ENCODE measurements around the gene TOR2A. TPM values are rescaled to one million over a fixed set of nuclear protein-coding genes. Genes with fewer than 3 reads are reported as not detected.

TOR2A gene
- polyA plus RNA-seq, 1 donor (not counting 4 experiments of a cell fraction or from before 2014, with no cell fraction given): 2.3 TPM

DNA sequence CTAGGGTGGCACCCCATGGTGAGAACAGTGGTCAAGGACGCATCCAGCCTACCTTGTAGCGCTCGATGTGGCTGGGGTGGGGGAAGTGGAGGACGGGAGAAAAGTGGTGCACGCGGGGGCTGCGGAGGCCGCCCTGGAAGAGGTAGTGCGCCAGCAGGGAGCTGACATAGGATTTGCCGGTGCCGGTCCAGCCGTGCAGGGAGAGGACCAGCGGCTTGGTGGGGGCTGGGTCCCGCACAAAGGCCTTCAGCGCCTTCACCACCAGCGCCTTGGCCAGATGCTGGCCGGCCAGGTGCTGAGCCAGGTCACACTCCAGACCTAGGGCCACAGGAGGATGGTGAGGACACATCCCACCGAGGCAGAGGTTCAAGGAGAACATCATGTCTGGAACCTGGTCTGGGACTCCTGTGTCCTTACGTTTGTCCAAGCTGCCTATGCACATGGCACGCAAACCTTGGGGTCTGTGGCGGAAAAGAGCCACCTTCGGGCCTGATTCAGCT is 797 bp downstream of the TOR2A start:
- DNase-seq (ENCODE audit: low read depth, low spot score): no peak
- Histone ChIP-seq H3K9me1 (ENCODE audit: control insufficient read depth, extremely low read depth, insufficient read depth, low read length) (no peaks in the 10 kb centered on the region), H3K4me2 (ENCODE audit: control insufficient read depth, extremely low read depth, insufficient read depth, low read depth, low read length) (peak overlapping the region; percentile 78), H3K4me3 (ENCODE audit: control insufficient read depth in 2 of 3, extremely low read depth in 1 of 3, insufficient read depth in 2 of 3, low read depth in 1 of 3, low read length in 3 of 3) (peak overlapping the region; percentile 64 to 87 (median 73)), H4K20me1 (ENCODE audit: control insufficient read depth, extremely low read depth, insufficient read depth, low read length) (no peaks in the 10 kb centered on the region), H3K27me3 (ENCODE audit: control insufficient read depth, extremely low read depth, insufficient read depth, low read length) (no peaks in the 10 kb centered on the region), H2AFZ (ENCODE audit: control insufficient read depth, low read length) (no peak overlapping the region), H3K36me3 (ENCODE audit: control insufficient read depth in 2 of 2, extremely low read depth in 1 of 2, insufficient read depth in 2 of 2, low read length in 2 of 2) (peaks cover 0 to 3% of the 10 kb centered on the region in 2 experiments), H3K27ac (ENCODE audit: control insufficient read depth, insufficient read depth, low read length) (peak overlapping the region; percentile 25), H3K79me2 (ENCODE audit: control insufficient read depth, insufficient read depth, low read length) (no peaks in the 10 kb centered on the region), H3K4me1 (ENCODE audit: control insufficient read depth, extremely low read depth, insufficient read depth, low read length) (peaks cover 10% of the 10 kb centered on the region), H3K9me3 (ENCODE audit: control insufficient read depth, low read depth, low read length) (no peaks in the 10 kb centered on the region), H3K9ac (ENCODE audit: control insufficient read depth, extremely low read depth, insufficient read depth, low read length) (peak overlapping the region; percentile 78)
- TF ChIP-seq, protein P1, sequence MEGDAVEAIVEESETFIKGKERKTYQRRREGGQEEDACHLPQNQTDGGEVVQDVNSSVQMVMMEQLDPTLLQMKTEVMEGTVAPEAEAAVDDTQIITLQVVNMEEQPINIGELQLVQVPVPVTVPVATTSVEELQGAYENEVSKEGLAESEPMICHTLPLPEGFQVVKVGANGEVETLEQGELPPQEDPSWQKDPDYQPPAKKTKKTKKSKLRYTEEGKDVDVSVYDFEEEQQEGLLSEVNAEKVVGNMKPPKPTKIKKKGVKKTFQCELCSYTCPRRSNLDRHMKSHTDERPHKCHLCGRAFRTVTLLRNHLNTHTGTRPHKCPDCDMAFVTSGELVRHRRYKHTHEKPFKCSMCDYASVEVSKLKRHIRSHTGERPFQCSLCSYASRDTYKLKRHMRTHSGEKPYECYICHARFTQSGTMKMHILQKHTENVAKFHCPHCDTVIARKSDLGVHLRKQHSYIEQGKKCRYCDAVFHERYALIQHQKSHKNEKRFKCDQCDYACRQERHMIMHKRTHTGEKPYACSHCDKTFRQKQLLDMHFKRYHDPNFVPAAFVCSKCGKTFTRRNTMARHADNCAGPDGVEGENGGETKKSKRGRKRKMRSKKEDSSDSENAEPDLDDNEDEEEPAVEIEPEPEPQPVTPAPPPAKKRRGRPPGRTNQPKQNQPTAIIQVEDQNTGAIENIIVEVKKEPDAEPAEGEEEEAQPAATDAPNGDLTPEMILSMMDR (optimal IDR thresholded peaks at IDR 0.05 in 1 of 3, IDR thresholded peaks at IDR 0.05 in 1 of 3, conservative IDR thresholded peaks at IDR 0.05 in 1 of 3; ENCODE audit: extremely low read depth in 1 of 3, insufficient read depth in 2 of 3, low read length in 3 of 3): no peak
- no peak for TF ChIP-seq EZH2 (IDR thresholded peaks at IDR 0.05; ENCODE audit: low read length)
- dilution Hi-C loops (cut with MboI; ENCODE audit: extremely low pct_ligation_motif_present, low sequenced_read_pairs): no loop called here
- peak; percentile 64 for FAIRE-seq

DNA sequence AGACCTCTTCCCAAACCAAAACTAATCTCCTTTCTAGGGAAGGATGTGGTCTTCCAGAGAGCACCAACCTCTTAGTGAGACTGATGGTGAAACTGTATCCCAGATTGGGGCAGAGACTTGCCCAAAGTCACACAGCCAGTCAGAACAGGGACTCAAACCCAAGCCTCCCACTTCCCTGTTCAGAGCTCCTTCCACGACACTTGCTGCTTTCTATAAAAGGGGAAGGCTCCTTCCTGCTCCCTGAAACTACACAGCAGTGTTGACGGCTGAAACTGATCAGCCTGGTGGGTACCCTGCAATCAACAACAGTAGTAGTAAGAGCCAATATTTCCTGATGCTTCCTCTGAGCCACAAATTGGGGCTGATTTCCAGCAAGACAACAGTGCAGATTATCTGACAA is 1.5 kb downstream of the TOR2A start:
- Histone ChIP-seq H2AFZ (ENCODE audit: control insufficient read depth, low read length) (no peak overlapping the region), H3K79me2 (ENCODE audit: control insufficient read depth, insufficient read depth, low read length) (no peaks in the 10 kb centered on the region), H3K27ac (ENCODE audit: control insufficient read depth, insufficient read depth, low read length) (no peak overlapping the region), H3K4me1 (ENCODE audit: control insufficient read depth, extremely low read depth, insufficient read depth, low read length) (peaks cover 10% of the 10 kb centered on the region), H3K9me1 (ENCODE audit: control insufficient read depth, extremely low read depth, insufficient read depth, low read length) (no peaks in the 10 kb centered on the region), H3K9me3 (ENCODE audit: control insufficient read depth, low read depth, low read length) (no peaks in the 10 kb centered on the region), H3K4me3 (ENCODE audit: control insufficient read depth in 2 of 3, extremely low read depth in 1 of 3, insufficient read depth in 2 of 3, low read depth in 1 of 3, low read length in 3 of 3) (no peak overlapping the region), H3K4me2 (ENCODE audit: control insufficient read depth, extremely low read depth, insufficient read depth, low read depth, low read length) (no peak overlapping the region), H4K20me1 (ENCODE audit: control insufficient read depth, extremely low read depth, insufficient read depth, low read length) (no peaks in the 10 kb centered on the region), H3K36me3 (ENCODE audit: control insufficient read depth in 2 of 2, extremely low read depth in 1 of 2, insufficient read depth in 2 of 2, low read length in 2 of 2) (peaks cover 0 to 3% of the 10 kb centered on the region in 2 experiments), H3K9ac (ENCODE audit: control insufficient read depth, extremely low read depth, insufficient read depth, low read length) (no peak overlapping the region), H3K27me3 (ENCODE audit: control insufficient read depth, extremely low read depth, insufficient read depth, low read length) (no peaks in the 10 kb centered on the region)
- dilution Hi-C loops (cut with MboI; ENCODE audit: extremely low pct_ligation_motif_present, low sequenced_read_pairs): no loop called here
- DNase-seq (ENCODE audit: low read depth, low spot score) (no peak), FAIRE-seq (no peak)
- no peak for TF ChIP-seq EZH2 (IDR thresholded peaks at IDR 0.05; ENCODE audit: low read length)
- TF ChIP-seq, protein P1 (optimal IDR thresholded peaks at IDR 0.05 in 1 of 3, IDR thresholded peaks at IDR 0.05 in 1 of 3, conservative IDR thresholded peaks at IDR 0.05 in 1 of 3; ENCODE audit: extremely low read depth in 1 of 3, insufficient read depth in 2 of 3, low read length in 3 of 3): no peak
